M059J (cell line): Measurements from ENCODE around the gene AURKB. TPM values are rescaled to one million over a fixed set of nuclear protein-coding genes. Genes with fewer than 3 reads are reported as not detected.
"Not testable (repeated sequence)": the region's sequence is repeated elsewhere in the genome, so short reads cannot be mapped to it uniquely, and the experiment has no call there.

ENCODE experiments used
- DNase-seq: peaks from one replicate; pipeline ENCODE4 v3.0.0-alpha.2; 2012; ENCODE audit warnings: low read depth
- total RNA-seq: library from RNA; depleted of rRNA; stranded (reverse); fragments of >200 nt; shearing (Covaris generic); gene quantifications from 2 replicates; pipeline ENCODE4 v1.2.3, GENCODE V29; 2014

Gene AURKB
- total RNA-seq, 1 experiment from 2014 or later, result 123 TPM

GRCh38 chr17:8189041-8189710 is 21.2 kb downstream of the AURKB start:
- no peak for DNase-seq

GRCh38 chr17:8188263-8188839 is 22.0 kb downstream of the AURKB start:
- DNase-seq, result no peak

DNA sequence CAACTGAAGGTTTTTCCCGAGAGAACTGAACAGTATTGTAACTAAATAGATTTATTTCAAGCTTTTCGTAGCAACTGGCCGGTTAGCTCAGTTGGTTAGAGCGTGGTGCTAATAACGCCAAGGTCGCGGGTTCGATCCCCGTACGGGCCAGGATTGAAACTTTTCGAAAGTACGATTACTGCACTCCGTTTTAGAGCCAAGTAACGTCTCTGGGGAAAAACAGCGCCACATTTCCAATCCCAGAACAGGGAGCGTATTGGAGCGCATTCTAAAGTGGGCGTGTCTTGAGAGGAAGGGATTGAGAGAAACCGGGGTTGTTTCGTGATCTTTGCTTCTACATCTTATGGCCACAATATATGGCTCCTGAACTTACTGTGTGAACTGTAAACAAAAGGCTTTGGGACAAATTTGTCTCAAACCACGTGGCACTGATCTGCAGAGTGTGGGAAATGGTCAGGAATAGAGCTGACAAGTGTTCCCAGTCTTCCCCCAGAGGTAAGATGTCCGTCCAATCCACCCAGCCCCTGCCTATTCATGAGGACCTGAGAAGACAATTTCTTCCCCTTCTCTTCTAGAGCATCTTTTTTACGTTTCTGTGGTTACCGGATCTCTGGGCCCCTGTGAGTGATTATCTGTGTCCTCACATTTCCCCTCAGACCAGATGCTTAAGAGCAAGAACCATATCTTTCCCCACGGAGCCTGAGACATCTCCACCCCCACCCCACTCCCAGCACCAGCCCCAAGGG is 22.7 kb downstream of the AURKB start:
- peak; percentile 99 for DNase-seq

DNA sequence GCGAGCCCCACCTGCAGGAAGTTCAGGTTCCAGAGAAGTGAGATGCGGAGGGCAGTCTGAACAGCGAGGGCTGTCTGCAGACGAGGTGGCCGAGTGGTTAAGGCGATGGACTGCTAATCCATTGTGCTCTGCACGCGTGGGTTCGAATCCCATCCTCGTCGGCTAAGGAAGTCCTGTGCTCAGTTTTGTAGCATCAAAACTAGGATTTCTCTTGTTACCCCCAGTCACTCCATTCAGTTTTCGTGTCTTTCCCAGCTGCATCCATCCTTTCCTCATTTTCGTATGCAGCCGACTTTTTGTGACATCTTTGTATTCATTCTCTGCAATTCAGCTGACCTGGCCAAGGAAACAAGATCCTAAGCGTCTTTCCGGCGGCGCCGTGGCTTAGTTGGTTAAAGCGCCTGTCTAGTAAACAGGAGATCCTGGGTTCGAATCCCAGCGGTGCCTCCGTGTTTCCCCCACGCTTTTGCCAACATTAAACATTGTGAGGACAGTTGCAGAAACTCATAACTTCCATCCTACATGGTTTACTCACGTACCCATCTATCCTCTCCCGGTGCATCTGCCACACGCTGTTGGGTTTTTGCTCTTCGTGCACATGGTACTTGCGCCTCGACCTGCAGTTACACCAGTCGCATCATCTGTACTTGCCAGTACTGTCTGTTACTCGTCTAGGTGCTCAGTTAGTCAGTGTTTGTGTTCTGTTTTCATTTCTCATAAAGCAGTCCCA is 23.4 kb downstream of the AURKB start:
- peak; percentile 92 for DNase-seq

- DNase-seq, result no peak
These were observed 24.0 kb downstream of the AURKB start for GRCh38 chr17:8186446-8186786.

- peak; percentile 72 for DNase-seq
These were observed 24.6 kb downstream of the AURKB start for GRCh38 chr17:8185582-8186445.

DNA sequence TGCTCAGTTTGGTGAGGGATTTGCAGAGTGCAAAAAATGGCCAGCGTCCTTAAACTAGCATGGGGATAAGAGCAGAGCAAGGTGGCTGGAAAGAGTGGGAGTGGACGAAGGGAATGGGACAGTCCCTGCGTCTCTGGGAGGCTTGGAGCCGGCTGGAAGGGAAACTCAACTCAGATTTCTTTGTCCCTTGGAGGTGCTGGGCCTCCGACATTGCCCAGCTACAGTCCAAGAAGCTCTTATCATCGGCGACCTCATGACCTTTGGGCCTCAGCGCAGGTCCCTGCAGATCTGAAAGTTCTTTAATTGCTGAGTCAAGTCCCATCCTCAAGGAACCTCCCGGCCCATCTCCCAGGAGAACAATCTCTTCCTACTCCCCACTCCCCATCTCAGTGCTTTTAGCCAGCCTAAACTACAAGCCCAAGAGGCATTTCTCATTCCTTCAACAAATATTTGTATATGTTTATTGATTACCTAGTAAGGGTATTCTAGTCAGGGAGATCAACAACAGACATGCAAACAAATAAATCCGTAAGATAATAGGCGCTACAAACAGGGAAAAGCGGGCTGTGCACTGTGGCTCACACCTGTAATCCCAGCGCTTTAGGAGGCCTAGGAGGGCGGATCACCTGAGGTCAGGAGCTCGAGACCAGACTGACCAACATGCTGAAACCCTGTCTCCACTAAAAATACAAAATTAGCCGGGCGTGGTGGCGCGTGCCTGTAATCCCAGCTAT is 33.2 kb downstream of the AURKB start:
- no peak for DNase-seq

GRCh38 chr17:8176197-8176940 is 34.0 kb downstream of the AURKB start, which contains the start of gene TMEM107:
Gene TMEM107 (minus strand): TSS chr17:8176380. CDS start chr17:8176286, 94 bp downstream.
- DNase-seq, result peak; percentile 88

DNA sequence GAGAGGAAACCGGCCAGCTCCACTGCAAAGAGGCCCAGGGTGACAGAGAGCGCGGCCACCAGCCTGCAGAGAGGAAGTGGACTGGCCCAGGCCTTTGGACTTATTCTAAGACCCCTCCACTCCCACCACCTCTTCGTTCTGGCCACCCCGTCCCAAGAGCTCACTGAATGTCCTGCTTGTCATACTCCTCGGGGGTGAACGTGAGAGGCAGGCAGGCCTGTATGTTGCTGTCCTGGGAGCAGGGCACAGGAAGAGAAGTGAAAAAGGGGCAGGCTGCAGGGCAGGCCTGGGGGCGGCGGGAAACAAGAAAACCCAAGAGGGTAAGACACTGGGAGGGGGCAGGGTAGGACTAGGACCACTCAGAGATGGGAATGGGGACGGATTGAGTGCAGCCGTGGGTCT is 34.6 kb downstream of the AURKB start:
- DNase-seq, result peak; percentile 39

DNA sequence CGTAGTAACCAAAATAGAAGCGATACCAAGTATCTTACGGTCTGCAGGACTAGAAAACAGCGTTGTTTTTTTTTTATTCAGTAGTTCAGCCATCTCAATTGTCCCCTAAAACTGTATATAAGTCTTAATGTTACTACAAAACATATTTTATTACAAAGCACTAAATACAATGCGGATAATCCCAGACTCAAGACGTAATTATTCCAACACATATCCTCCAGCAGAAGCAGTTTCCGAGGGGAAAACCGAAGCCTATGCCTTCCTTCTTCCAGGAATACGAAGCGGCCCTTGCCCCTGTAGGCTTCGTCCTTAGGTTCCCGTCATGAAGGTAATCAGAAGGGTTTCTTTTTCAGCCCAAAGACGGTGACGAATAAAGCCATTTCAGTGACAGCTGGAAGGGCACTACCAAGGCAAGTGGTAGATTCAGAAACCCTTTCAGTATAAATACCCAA is 36.5 kb downstream of the AURKB start:
- peak; percentile 52 for DNase-seq

DNA sequence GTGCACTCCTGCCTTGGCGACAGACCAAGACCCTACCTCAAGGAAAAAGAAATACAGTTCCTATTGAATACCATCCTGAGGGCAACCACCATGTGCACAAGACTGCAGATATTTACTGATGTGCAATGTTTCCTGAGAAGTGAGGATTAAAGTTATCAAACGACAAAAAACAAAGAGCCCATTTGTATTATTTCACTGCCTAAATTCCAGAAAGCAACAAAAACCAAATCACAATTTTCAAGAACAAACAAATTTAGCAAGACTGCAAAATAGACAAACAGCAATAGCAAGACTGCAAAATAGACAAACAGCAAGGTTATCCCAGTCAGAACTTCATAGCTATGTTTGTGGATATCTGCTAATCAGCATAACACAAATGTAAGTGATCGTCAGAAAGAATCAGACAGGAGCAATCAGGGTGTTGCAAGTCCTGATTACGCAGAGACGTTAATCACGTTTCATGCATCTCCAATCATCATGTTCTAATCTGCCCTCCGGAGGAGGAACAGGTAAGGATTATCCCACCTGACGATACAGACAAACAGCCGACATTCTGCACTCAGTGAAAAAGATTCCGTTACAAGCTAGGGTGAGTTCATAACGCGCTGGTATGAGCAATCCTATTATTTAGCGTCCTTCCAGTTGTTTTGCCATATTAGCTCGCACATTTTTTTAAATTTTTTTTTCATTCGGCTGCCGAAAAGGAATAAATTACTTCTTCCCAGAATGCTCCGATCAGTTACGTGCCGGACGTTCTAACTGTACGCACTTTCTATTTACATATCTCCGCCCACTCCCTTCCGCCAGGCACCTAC is 37.1 kb downstream of the AURKB start:
- DNase-seq, result peak; percentile 97

DNA sequence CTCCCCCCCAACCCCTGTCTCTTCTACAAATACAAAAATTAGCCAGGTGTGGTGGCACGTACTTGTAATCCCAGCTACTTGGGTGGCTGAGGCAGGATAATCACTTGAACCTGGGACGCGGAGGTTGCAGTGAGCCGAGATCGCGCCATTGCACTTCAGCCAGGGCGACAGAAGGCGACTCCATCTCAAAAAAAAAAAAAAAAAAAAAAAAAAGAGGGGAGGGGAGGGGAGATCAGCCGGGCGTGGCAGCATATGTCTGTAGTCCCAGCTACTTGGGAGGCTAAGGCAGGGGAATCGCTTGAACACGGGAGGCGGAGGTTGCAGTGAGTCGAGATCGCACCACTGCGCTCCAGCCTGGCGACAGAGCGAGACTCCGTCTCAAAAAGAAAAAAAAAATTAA is 40.2 kb downstream of the AURKB start:
- not testable (repeated sequence) for DNase-seq

DNA sequence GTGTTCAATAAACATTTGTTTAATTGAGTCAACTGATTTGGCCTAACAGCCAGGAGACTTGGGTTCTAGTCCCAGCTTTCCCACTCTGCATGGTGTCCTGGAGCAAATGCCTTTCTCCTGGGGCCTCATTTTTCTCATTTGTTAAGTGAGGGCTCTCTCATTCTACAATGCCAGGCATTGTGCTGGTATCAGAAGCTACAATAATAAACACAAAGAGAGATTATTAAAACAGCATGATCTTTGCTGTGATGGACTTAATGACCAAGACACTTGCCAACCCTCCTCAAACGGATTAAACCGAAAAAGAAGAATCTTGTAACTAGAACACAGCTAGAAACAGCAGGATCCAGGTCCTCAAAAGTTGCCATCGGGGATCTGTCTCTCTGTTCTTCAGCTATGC is 42.8 kb downstream of the AURKB start:
- DNase-seq, result no peak

GRCh38 chr17:8166731-8167130 is 43.6 kb downstream of the AURKB start:
- no peak for DNase-seq

GRCh38 chr17:8164815-8165131 is 45.6 kb downstream of the AURKB start:
- no peak for DNase-seq

DNA sequence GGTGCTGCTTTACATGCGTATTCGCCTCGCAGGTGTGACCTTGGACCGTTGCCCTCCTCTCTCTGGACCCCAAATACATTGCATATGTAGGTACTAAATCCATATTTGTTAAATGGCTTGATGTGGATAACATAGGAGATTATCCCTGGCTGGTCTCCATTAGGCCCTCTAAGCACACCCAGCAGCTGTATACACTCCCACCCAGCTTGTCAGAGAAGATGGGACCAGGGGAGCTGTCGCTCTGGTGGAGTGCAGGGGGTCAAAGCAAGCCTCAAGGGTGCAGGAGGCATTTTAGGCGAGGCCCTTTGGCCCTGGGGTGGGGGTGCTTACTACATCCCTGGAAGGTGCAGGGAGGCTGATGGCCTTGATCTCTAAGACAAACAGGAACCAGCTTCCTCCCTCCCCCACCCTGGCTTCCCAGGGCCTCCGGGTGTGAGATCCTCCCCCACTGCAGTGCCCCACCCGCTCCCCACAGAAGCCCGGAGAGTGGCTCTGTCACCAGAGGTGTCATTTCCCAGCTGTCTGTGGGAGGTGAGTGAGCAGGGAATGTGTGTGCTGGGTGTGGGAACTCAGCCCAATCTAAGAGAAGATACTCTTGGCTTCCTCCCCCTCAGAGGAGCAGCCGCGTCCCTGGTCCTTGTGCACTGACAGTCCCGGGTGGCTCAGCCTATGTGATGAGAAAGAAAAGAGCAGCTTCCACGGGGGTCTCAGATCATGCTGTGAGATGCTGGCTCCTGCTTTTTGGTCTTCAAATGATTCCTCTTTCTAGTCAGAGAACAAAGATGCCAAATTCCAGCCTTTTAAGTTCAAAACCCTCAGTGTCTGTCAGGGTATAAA is 46.2 kb downstream of the AURKB start:
- peak; percentile 75 for DNase-seq

- no peak for DNase-seq
These were observed 47.1 kb downstream of the AURKB start for GRCh38 chr17:8162997-8163977.
